ENCODE results near the gene LYL1.
A peak's percentile ranks its signal among the peaks of the same experiment; 100 is the strongest.

LYL1 gene

GRCh38 chr19:13097033-13097462, 5.6 kb downstream of the LYL1 start:
- TF ChIP-seq POLR2A (IDR thresholded peaks at IDR 0.05; ENCODE audit: low read length) (no peak), GATA1 (IDR thresholded peaks at IDR 0.05; ENCODE audit: low read depth, low read length) (no peak)
- DNase-seq, result peak; percentile 67 to 76

DNA sequence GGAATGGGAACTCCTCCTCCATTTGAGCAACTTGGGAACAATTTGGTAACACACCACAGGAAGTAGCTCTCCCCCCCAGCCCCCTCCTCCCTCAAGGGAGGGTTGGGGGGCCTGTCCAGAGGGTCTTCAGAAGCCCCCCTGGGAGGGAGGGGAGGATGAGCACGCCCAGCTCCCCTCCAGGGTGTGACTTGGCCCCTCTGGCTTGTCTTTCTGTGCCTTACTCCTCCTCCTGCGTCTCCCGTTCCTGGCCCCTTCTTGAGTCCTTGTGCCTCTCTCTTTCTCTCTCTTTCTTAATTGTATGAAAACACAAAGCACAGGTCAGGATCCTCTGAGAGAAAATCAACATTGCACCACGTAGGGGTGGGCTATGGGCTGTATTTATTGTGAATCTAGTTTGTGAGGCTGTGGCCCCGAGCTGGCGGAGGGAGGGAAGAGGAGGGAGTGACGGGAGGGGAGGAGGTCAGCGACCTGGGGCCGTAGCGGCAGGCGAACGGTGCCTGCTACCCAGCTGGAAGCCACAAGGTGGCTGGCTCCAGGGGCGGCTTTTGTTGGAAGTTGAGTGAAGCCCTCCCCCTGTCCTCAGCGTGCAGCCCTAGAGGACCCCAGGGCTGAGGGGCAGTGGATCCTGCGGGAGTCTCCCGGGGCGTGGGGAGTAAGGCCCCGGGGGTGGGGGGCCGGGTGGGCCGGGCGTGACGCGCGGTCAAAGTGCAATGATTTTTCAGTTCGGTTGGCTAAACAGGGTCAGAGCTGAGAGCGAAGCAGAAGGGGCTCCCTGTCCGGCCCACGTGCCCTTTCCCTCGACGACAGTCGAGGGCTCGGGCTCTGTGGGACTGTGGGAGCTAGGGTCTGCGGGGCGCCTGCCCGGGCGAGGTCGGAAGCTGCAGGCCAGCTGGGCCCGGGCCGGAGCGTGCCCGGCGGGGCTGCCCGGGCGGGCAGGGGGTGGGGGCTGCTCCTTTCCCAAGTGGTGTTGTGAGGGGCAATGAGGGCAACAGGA, 6.4 kb downstream of the LYL1 start:
- DNase-seq, result peak; percentile 80 to 83
- TF ChIP-seq GATA1 (IDR thresholded peaks at IDR 0.05; ENCODE audit: low read depth, low read length), result no peak
- peak; percentile 55 for TF ChIP-seq POLR2A (IDR thresholded peaks at IDR 0.05; ENCODE audit: low read length)

DNA sequence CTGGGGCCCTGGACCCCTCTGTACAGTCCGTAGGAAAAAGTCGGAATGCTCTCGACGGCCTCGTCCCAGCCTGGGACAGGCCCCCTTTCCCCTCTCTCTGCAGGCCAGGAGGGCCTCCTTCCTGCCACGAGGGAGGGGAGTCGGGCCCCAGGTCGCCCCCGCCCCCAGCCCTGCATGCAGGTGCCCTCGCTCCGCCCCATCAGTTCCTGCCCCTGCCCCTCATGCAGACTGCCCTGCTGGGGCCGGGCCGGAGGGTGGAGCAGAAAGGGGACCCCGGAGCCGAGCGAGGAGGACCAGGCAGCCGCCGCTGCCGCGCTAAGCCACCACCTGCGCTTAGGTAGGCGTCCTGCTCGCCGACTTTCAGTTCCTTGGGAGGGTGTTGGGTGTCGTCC, 7.3 kb downstream of the LYL1 start:
- peak; percentile 52 to 66 for DNase-seq
- TF ChIP-seq POLR2A (IDR thresholded peaks at IDR 0.05; ENCODE audit: low read length), result no peak
- no peak for TF ChIP-seq GATA1 (IDR thresholded peaks at IDR 0.05; ENCODE audit: low read depth, low read length)

- peak; percentile 55 to 68 for DNase-seq
- TF ChIP-seq GATA1 (IDR thresholded peaks at IDR 0.05; ENCODE audit: low read depth, low read length) (no peak), POLR2A (IDR thresholded peaks at IDR 0.05; ENCODE audit: low read length) (no peak)
These were observed 7.8 kb downstream of the LYL1 start for GRCh38 chr19:13094771-13095392.

- no peak for TF ChIP-seq POLR2A (IDR thresholded peaks at IDR 0.05; ENCODE audit: low read length)
- no peak for TF ChIP-seq GATA1 (IDR thresholded peaks at IDR 0.05; ENCODE audit: low read depth, low read length)
- DNase-seq, result peak in 1 of 2 experiments; percentile 54
These were observed 8.6 kb downstream of the LYL1 start for GRCh38 chr19:13094106-13094504.

GRCh38 chr19:13093407-13094105, 9.1 kb downstream of the LYL1 start:
- DNase-seq, result peak; percentile 90 to 94
- TF ChIP-seq POLR2A (IDR thresholded peaks at IDR 0.05; ENCODE audit: low read length) (no peak), GATA1 (IDR thresholded peaks at IDR 0.05; ENCODE audit: low read depth, low read length) (no peak)

DNA sequence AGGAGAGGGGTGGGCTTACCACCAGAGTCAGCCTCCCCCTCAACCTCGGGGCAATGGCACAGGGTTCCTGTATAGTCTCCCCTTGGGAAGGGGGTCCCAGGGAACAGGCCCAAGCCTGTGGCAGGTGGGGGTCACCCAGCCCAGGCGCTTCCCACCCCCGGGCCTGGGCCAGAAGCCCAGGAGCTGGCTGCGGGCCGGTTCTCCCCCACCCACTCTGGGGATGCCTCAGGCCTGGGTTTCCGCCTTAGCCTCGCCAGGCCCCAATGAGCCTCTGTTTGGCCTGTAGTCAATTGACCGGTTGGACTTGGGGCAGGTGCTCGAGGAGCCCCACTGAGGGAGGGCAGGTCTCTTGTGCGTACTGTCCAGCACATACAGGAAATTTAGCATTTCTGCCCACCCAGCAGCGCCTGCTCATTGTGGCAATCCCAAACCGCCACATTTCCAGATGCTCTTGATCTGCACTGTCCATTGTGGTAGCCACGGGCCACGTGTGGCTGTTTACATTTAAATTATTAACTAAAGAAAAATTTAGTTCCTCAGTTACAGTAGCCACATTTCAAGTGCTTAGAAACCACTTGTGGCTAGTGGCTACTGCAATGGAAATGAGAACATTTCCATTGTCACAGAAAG, 9.9 kb downstream of the LYL1 start:
- no peak for DNase-seq
- TF ChIP-seq GATA1 (IDR thresholded peaks at IDR 0.05; ENCODE audit: low read depth, low read length) (no peak), POLR2A (IDR thresholded peaks at IDR 0.05; ENCODE audit: low read length) (no peak)

- no peak for TF ChIP-seq POLR2A (IDR thresholded peaks at IDR 0.05; ENCODE audit: low read length)
- TF ChIP-seq GATA1 (IDR thresholded peaks at IDR 0.05; ENCODE audit: low read depth, low read length), result no peak
- no peak for DNase-seq
These were observed 10.5 kb downstream of the LYL1 start for GRCh38 chr19:13092158-13092543.

DNA sequence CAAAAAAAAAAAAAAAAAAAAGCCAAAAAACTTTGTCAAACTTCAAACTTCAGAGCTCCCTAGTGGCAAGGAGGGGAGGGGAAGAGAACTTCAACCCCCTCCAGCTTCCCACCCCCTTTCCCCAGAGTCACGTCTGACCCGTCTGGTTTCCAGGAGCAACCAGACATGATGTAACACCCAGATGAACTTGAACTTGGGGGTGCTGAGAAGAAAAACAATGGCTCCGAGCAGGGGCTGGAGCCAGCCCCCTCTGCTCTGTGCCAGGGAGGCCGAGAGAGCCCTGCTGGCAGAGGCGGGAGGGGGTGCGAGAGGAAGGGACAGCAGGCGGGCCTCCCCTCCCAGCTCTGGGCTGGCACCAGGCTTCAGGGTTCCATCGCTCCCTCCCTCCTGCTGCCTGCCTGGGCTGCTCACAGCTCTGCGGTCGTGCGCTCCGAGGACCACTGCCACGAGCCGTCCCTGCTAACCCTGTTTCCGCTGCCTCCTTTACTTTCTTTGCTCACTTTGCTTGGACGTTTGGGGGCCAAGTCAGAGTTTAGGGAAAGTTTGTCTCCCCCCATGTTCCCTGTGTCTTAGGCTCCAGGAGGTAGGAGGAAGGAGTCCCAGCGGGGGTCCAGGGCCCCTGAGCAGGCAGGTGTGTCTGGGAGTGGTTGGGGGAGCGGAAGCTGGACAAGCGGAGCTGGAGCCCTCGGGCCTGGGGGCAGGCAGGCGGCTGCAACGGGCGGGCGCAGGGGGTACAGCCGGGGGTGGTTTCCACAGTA, 11.1 kb downstream of the LYL1 start:
- peak; percentile 53 to 67 for DNase-seq
- no peak for TF ChIP-seq GATA1 (IDR thresholded peaks at IDR 0.05; ENCODE audit: low read depth, low read length)
- TF ChIP-seq POLR2A (IDR thresholded peaks at IDR 0.05; ENCODE audit: low read length), result no peak

DNA sequence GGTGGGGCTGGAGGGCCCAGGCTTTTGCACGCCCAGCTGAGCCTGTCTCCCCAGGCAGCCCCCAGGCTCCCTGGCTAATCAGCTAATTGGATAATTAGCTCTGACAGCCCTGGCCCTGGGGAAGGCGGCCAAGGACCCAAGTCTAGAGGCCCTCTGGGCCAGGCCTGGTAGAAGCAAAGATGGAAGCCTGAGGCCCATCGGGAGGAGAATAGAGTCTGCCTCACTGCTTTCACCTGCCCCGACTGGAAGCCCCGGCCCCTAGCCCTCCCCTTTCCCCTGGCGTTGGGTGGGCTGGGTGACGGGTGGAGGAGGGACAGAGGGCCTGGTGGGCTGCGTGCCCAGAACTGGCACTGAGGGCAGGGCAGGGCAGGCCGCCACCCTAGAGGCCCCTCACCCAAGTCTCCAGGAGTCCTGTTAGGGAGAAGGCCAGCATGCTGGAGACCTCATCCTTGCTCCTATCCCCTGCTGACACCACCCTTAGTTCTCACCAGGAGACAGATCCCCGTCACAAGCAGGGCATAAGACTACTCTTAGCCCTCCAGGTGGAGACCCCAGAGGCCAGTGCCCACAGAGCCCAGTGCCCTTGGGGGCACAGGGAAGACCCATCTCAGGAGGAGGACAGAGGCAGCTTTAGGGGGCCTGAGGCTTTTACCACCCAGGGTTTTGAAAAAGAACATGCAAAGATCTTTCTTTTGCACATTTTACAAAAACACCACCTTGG, 12.0 kb downstream of the LYL1 start:
- no peak for DNase-seq
- TF ChIP-seq GATA1 (IDR thresholded peaks at IDR 0.05; ENCODE audit: low read depth, low read length) (no peak), POLR2A (IDR thresholded peaks at IDR 0.05; ENCODE audit: low read length) (no peak)

- TF ChIP-seq GATA1 (IDR thresholded peaks at IDR 0.05; ENCODE audit: low read depth, low read length) (no peak), POLR2A (IDR thresholded peaks at IDR 0.05; ENCODE audit: low read length) (no peak)
These were observed 12.7 kb downstream of the LYL1 start for GRCh38 chr19:13089857-13090507.

More at GRCh38 chr19:13089857-13090507, 12.7 kb downstream of the LYL1 start:
- DNase-seq, result no peak
